SH-SY5Y (cell line): ENCODE data around the gene GPR37L1.

Experiments
- GATA2 ChIP-seq: IDR thresholded peaks from 2 replicates; pipeline ENCODE4 v1.6.1; 2011; ENCODE audit warnings: mild to moderate bottlenecking, low read depth, low read length
- GATA3 ChIP-seq: IDR thresholded peaks from 2 replicates; pipeline ENCODE4 v1.6.1; 2011; ENCODE audit warnings: low read depth, mild to moderate bottlenecking, low read length, moderate library complexity

DNA sequence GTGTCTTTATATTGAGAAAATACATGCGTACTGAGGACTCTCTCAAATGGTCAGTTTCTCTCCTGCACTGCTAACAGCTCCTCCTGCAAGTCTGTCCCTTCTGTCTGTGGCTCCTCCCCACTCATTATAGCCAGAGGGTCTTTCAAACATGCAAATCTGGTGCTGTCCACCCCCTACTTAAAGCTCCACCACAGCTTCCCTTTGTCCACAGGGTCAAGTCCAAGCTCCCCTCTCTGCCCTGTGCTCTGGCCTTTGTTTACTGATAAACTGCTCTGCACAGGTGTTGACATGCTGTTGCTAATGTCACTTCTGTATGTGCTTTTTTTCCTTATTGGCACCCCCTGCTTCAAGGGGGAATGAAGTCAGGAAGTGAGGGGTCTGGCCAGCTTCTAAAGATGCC lies 47.7 kb upstream of the GPR37L1 start:
- TF ChIP-seq GATA2 (no peak), GATA3 (no peak)
